HG03520 (cell line): Measurements from ENCODE around the gene AKAP13.

ENCODE experiments used
- ATAC-seq: cut with Tn5 transposase; IDR thresholded peaks from one replicate; pipeline ENCODE4 v1.9.1; 2021; ENCODE audit warnings: mild to moderate bottlenecking, moderate library complexity; ENCODE audit not compliant: unreplicated experiment

Gene AKAP13

DNA sequence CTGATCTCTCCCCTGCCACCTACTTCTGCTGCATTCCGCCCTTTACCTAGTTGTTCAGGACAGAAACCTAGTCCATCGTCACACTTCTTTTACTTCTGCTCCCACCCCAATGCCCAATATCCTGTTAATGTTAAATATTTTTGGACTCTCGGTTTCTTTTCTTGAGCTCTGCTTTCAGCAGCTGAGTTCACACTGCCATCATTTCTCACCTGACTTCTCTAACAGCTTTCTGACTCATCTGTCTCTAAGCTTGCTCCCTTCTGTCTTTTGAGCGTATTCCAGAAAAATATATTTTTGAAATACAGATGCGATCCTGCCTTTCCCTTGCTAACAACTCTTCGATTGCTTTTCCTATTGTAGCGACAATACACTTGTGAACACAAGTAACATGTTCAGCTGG lies 231.0 kb downstream of the AKAP13 start:
- no peak for ATAC-seq

DNA sequence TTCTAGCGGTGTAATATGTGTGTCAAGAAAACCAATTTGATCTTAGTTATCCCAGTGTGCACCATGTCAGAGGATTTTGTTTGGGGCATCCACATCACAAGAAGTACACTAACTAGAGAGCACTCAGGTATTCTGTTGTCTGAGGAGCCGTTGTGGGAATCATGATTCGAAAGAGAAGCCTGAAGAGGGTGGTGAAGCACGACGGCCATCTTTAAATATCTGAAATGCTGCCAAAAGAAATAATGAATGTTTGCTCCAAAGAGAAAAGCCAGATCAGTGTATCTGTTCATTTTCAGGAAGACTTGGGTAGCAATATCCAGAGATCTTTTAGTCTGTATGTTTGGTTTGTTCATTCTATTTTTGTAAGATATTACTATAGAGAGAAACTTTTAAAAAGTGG lies 233.7 kb downstream of the AKAP13 start:
- no peak for ATAC-seq

DNA sequence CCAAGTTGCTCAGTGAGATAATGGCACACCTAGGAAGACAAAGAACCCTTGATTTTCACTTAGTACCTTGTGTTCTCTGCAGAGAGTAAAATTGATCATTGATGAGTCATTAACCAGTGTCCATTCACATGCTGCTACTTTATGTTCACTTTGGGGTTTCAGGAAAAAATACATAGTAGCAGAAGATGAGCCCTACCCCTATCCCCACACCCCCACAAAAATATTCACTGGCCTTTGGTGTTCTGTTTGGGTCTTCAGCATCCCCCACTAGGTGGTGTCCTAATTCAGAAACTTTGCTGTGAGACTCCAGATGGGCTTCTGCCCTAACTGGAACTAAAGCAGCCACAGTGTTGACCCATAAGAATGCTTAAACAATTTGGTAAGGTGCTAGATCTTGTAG lies 235.5 kb downstream of the AKAP13 start:
- no peak for ATAC-seq

DNA sequence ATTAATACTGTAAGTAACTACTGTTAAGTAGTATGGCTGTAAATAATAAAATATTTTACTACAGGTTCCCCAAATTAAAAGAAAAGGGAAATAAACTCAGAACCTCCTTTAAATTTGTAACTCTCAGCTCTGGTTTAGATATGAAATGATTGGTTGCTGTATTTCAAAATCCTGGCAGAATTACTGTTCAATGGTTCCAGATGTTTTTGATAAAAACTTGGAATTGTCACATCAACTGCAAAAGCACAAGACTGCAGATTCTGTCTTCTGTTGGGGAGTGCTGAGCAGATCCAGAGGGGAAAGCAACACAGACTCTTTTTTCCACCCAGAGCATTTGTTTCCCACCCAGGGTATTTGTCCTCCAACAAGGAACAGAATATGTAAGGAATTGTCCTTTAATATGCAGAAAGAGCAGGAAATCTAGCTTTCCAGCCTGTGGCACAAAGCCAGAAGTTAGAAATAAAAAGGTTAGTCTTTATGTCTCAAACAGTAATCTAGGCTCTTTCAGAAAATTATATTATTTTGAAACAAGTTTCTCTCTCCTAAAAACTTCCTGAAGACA lies 236.2 kb downstream of the AKAP13 start:
- no peak for ATAC-seq

DNA sequence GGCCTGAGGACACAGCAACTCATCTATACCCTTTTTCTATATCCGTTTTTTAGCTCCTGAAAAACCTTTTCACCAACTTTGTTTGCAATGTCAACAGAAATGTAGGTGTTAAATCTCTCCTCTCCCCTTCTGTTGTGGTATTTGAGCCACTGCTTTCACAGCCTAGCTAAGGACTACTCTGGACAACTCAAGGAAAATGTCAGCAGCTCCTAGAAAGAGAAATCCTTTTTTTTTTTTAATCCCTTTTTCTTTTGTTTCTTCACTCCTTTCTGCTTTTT lies 237.8 kb downstream of the AKAP13 start:
- no peak for ATAC-seq

DNA sequence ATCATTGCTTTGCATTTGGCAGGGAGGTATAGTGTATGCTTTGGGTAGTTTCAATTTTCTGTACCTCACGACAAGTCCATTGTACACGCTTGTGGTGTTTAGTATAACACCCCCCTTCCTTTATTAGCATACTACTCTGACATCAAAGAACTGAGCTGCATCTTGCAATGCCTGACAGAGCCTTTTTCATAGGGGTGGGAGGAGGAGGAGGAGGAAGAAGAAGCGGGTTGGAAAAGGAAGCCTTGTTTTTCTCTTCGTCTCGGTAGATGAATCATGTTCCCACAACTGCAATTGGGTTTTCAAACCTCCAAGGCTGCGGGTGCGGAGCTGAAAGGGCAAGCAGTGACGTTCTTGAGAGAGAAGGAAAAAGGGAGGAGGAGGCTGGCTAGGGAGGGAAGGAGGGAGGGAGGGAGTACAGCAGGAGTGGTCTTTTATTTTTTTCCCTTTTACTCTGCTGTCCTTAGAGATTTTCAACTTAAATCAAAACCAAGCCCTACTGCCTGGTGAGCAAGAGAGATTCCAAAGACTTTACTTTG lies 238.6 kb downstream of the AKAP13 start:
- ATAC-seq, result no peak

DNA sequence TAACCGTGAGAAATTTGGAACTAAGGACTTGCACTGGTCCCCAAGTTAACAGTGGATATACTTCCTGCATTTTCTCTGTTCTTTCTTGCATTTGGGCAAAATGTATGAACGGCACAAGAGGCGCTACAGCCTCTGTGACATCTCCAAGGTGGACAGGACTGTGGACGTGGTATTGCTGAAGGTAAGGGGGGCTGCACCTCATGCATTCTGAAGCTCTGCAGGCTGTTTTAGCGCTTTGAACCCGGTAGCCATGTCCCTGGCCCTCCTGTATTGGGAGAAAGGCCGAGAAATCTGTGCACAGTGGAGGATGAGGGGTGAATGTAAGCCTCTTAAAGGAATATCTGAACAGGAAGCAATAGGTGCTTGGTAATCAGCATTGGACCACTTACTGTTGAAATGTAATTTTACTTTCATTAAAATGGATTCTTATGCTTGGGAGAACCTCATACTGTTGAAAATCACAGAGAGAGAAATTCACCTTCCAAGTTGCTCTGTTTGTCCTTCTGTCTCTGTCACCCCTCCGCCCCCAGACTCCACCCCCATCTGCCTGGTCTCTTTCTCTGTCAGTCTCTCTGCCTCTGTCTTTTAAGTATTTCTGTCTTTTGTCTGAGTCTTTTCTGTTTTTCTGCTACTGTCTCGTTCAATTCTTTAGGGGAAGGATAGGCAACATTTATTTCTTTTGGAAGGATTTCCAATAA lies 239.7 kb downstream of the AKAP13 start:
- ATAC-seq, result no peak

DNA sequence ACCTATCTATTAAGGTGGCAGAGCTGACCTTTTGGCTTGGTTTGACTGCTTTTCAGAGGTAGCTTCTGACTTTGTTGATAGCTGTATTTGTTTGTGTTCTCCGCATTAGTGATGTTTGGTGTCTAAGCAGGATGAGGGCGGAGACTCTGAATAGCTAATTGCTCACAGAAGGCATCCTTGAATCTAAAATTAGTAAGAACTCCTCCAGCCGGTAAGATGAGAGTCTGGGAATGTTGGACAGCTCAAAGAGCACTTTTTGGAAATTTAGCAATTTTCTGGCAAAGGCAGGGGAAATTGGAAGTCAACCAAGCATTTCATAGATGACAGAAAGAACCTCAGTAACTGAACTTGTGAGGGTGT lies 240.3 kb downstream of the AKAP13 start:
- no peak for ATAC-seq

DNA sequence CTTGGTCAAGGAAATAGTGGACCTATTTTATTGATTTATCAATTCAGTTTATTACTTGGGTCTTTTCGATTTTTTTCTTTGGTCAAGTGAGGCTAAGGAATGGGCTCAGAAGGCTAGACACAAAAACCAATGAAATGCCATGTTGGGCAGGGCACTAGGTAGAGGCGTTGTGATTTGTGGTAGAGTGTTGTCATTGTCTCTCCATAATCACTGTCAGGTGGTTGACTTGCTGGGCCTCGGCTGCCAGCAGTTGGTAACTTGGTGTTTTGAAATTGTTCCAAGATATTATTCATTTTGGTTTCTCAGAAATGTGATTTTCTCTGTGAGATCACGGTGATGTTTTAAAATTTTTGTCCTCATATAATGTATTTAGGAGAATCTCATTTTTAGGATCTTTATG lies 240.7 kb downstream of the AKAP13 start:
- ATAC-seq, result no peak

DNA sequence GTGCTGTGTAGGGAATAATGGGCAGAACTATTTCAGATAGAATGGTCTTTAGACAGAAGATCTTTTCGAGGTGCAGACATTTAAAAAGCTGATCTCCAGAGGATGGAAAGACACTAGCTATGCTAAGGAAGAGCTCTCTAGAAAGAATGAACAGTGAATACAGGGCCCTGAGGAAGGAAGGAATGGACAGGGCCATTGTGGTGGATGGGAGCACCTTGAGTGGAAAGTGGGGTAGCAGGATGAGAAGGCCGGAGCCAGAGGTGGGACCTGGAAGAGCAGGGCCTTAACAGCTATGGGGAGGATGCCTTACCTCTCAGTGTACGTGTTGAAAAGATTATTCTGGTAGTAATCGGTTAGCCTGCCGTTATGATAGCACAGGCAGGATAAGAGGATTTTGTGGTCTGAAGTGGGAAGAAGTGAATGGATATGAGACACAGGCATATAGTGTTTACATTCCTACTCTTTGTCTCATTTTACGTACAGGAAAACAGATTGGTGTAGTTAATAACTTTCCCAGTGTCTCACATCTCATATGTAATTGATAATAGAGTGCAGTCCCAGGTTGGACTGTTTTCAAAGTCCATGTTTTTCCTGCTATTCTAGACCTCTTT lies 241.9 kb downstream of the AKAP13 start:
- ATAC-seq, result no peak

DNA sequence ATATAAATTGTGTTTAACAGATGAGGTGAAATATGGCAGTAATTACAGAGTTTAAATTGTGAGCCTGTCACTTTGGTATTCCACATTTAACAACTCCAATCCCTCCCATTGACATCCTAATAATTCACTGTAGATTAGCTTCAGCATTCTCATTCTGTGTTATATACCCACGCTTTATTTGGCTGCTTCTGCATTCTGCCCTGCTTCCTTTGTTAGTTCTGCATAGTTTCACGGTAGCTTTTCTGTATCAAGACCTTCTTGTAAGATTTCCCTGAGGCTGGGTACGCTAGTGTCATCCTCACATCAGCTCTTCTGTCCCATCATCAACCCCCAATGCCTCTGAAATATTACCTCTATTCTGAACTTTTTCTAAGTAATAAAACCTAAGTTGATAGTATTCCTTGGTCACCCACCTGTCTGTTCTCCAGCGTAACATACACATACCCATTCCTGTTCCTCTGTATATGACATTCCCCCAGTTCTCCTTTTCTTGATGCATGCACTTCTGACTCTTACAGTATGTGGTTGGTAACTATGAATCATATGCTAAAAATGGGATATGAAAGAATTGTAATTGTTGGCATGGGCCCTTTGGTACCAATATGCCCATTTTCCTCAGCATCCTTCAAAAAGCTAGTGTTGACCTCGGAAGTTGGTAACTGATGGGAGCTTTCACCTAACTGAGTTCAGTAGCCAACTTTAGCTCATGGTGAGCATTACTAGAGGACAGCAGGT lies 243.1 kb downstream of the AKAP13 start:
- no peak for ATAC-seq

DNA sequence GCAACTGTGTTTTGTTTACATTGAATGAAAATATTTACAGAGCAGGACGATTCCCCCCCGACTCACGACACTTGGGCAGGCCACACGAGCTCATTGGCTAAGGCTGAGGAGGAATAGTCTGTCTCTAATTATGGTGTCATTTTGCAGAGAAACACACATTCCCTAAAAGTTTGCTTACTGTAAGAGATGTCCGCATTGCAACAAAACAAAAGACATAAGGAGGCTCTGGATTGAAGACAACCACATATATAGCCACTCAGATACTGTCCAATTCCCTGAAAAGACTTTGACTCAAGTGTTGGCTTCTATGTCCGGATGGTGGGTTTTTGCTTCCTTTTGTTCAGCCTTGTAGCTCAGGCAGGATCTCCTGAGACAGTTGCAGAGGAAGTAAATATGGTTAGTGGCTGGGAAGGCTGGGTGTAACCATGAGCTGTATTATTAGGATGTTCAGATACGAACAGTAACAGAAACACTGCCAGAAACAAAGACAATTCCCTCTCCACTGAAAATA lies 243.9 kb downstream of the AKAP13 start:
- ATAC-seq, result no peak

DNA sequence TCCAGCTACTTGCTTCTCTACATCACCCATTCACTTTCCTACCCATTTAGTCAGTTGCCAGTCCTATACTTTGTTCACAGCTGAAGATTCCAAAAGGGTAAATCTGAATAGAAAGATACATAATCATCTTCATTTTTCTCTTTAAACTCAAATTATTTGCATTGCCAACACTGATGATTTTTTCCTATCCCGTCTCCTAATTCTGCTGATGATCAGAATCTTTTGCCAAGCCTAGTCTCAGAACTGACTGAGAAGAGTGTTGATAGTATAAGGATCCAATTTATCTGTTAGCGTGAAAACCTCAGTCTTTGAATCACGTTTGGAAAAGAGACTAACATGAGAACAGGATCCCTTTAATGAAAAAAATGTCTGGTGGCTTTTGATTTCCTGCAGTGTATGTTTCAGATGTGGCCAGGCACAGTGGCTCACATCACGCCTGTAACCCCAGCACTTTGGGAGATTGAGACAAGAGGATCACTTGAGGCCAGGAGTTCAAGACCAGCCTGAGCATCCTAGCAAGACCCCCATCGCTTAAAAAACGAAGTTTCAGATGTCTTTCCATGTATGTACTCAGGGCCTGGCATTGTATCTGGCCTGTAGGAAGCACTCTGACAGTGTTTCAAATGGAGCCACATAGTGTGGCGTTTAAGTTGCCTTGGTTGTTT lies 244.9 kb downstream of the AKAP13 start:
- peak; percentile 17 for ATAC-seq

DNA sequence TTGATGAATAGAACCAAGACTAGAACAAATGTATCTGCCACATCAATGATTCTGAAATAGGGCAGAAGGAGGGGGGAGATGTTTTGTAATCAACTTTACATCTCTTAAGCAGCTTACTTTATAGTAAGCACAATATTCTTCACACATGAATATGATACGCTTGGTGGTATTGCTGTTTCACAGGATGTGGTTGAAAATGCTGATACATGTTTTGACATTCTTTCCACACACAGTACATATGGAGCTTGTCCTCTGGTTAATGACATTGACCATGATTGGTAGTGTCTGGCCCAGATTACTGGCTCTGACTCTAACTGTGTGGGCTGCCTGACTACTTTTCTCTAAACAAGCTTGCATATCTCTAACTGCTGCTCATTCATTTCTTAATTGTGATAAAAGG lies 245.5 kb downstream of the AKAP13 start:
- peak; percentile 65 for ATAC-seq

DNA sequence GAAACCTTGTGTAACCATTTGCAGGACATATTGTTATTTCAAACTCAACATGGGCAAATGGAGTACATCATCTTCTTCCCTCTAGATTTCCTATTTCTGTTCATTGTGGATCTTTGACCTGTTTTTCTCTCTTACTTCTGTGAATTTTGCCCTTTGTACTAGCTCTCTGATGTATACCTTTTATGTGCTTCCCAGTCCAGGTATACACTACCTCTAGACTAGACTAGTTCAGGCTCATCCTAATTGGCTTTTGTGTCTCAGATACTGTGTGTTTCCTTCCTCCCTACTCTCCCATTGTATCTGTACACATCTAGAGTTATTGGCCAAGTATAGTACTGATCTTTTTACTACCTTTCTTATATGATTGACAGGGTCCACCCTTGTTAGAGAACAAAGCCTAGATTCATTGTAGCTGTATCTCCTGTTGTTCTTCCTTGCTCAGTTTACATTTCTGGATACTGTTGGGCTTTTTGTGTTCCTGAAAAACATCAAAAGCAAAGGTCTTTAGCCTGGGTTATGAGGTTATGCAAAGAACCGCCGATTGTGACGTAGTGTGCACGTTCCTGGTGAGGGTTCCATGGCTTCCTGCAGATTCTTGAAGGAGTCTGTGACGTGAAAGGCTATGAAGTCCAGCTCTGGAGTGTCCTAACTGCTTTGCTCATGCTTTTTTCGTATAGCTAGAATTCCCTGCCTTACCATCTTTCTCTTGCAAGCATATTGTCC lies 247.0 kb downstream of the AKAP13 start:
- ATAC-seq, result no peak

DNA sequence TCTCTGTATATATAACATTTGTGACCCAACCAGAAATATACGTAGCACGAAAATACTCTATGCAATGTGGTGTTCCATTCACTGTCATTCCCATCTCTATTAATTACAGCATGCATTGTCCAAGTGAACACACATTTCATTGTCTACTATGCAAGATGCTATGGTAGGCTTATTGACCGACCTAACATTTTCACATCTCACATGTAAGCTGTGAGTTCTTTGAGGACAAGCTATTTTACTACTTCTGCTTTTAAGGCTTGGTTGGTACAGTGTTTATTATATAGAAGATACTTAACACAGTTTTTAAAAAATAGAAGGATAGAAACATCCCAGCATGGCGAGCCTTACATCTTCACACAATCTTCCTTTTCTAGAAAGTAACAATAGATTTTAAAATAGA lies 249.9 kb downstream of the AKAP13 start:
- no peak for ATAC-seq

DNA sequence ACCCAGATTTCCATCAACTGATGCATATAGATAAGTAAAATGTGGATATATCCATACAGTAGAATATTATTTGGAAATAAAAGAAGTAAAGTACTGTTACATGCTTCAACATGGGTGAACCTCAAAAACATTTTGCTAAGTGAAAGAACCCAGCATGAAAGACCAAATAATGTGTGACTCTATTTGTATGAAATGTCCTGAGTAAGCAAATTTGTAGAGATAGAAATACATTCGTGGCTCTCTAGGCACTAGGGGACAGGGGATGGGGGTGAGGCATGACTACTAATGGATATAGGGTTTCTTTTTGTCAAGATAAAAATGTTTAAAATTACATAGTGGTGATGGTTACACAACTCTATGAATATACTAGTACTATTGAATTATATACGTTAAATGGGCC lies 250.6 kb downstream of the AKAP13 start:
- ATAC-seq, result no peak

DNA sequence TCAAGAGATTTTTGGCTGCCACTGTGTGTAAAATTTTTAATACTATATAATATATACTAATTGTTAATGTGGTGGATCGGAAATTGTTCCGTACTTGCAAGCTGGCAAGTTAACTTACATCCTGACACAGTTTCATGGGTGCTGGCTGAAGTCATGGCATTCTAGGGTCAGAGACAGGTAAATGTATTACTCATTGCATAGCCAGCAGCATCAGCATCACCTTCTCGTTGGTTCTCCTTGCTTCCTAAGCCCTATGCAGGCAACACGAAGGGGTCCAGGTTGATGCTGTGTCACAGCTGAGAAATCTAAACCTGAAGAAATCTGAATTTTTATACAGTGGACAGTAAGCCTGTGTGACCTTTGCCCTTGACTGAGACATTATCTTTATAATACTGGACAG lies 251.6 kb downstream of the AKAP13 start:
- no peak for ATAC-seq

DNA sequence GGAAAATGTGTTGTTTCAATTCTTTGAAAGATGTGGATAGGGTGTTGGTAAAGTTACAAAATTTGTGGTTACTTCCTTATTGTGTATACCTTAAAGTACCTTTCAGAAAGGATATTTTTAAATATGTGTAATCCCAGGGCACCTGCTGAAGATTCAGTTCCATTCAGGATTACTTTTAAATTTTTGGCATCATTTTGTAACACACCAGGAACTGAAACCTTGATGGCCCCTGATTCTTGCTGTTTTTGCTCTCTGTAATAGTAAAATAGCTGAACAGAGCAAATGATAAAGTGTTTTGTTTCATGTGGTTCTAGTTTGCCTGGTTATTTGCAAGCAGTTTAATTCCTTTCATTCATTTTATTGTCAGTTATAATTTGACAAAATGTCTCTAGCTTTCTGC lies 253.5 kb downstream of the AKAP13 start:
- no peak for ATAC-seq

DNA sequence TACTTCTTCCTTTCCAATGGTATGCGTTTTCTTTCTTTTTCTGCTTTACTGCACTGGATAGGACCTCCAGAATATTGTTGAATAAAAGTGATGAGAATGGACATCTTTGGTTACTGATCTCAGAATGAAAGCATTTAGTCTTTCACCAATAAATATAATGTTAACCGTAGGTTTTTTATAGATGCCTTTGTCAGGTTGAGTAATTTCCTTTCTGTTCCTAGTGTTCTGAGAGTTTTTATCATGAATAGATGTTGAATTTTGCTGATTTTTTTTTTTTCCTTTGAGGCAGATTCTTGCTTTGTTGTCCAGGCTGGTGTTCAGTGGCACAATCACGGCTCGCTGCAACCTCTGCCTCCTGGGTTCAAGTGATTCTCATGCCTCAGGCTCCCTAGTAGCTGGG lies 255.9 kb downstream of the AKAP13 start:
- no peak for ATAC-seq
